Left kidney (tissue), 2 donors: ENCODE measurements around the gene TSEN54. TPM values are rescaled to one million over a fixed set of nuclear protein-coding genes. Genes with fewer than 3 reads are reported as not detected.

Experiments used
- DNase-seq: peaks from one replicate; pipeline ENCODE4 v3.0.0-alpha.2; 2013
- polyA plus RNA-seq: library from polyadenylated mRNA; unstranded; fragments of 120-200 nt; gene quantifications from one replicate; pipeline ENCODE4 v1.2.1, GENCODE V29; 2013; ENCODE audit not compliant: insufficient read length

TSEN54 gene
- polyA plus RNA-seq, 1 donor = 53.2 TPM

DNA sequence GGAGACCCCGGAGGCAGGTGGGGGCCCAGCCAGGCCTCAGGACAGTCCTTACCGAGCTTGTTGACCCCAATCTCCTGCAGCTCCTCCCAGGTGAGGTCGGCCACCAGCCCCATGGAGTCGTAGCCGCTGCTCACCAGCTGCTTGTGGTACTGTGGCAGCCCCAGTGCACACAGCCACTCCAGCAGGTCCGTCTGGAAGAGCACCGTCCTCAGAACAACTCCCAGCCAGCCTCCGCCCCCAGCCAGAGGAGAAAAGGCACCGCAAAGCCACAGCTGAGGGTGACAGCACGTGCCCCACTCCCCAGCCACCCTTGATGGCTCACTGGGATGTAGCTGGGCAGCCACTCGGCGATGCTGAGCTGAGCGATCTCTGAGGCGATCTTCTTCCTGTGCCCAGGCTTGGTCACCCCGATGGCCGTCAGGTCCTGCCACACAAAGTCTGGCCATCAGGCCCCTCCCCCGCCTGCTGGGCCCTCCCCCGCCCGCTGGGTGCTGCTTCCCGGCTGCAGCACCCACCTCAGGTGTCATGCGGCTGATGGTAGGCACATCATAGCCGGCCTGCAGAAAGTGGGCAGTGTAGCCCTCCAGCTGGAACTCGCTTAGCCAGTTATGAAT is 12.9 kb upstream of the TSEN54 start:
- no peak for DNase-seq

DNA sequence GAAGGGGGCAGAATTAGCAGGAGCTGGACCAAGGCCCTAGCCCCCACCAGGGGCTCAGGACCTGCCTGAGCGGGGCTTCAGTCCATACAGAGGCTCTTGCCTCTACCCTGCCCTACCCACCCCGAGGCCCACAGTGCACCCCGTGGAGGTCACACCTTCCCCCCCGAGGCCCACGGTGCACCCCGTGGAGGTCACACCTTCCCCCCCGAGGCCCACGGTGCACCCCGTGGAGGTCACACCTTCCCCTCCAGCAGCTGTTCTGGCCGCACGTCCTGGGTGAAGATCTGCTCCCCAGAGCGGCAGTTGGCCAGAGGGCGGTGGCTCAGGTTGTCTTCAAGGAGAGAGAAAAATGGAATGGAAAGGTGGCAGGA is 12.4 kb upstream of the TSEN54 start:
- no peak for DNase-seq

DNA sequence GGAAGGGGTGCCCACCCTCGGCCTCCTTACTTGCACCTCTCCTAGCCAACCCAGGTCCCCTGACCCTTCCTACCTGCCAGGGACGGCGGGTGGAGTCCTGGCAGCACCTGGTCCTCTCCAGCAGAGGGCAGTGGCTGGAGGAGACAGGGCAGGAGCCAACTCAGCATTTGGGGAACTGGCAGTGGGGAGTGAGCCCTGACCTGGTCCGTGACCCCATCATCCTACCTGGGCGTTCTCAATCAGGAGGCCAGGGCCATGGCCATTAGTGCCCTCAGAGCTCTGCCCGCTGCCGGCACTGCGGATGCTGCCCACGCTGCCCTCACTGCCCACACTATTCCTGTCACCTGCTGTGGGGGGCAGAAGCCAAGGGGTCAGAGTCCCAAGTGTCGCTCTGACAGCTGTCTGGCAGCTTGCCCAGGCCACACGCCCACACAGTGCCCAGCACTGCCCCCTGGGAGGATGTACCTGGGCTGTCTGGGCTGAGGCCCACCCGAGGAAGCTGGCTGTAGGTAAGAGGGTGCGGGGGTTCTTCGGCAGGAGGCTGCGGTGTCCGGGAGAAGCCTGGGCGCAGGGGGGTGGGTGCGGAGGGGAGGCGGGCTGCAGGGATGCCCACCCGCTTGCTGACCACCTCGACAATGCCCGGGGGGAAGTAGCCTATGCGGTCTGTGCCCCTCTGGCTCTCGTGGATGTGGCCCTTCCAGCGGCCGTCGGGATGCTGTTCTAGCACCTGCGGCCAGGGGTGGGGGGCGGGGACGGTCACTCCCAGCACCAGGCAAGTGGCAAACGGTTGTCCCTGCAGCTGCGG is 11.8 kb upstream of the TSEN54 start:
- no peak for DNase-seq

DNA sequence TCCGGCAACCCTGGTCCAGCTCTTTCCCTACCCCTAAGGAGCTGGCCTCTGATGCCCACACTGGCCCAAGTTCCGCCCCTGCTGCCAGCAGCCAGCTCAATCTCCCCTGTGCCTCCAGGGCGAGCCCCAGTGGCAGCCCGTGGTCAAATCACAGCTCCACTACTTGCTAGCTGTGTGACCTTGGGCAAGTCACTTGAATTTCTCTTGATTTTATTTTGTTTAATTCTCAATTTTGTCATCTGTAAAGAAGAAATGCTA is 11.2 kb upstream of the TSEN54 start:
- DNase-seq = no peak

DNA sequence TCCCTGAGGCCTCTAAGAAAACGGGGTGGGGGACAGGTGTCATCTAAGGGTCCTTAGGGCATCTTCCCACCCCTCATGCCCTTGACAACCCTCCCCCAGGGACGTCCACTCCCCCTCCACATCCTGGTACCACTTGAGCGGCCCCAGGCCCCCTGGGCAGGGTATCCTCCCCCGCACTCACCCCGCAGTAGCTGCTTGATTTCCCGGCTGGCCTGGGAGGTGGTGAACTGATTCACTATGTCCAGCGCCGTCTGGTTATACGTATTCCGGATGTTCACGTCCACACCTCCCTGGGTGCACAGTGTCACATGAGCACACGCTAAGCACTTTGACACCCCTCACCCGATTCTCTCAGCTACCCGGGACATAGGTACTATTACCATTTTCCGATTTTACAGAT is 10.7 kb upstream of the TSEN54 start:
- no peak for DNase-seq

DNA sequence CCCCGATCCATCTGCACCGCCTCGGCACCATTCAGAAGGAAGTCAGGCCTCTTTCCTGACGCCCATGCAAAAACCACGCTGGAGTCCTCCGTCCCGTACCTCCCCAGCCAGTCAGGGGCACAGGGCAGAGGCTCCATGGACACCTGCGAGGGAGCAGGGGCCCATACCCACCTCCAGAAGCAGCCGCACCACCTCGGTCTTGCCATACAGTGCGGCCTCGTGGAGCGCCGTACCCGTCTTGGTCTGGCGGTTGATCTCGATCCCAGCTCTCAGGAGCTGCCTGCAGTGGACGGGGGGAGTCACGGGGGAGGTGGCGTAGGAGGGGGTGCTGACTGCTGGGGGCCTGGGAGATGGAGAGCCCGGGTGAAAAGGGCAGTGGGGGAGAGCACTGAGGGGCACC is 10.2 kb upstream of the TSEN54 start:
- no peak for DNase-seq

DNA sequence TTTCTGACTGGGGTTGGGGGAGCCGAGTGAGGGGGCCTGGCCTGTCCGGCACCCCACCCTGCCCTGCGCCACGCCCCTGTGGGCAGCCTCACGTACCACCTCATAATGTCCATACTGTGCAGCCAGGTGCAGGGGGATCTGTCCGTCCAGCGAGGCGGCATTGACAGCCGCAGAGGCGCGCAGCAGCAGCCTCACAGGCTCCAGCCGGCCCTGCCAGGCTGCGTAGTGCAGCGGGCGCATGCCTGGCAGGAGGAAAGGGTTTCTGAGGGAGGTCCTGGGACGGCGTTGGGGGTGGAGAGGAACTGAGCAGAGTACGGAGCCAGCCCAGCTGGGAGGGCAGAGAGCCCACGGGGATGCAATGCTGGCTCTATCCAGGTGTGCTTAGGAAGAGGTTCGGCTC is 9.4 kb upstream of the TSEN54 start:
- no peak for DNase-seq

DNA sequence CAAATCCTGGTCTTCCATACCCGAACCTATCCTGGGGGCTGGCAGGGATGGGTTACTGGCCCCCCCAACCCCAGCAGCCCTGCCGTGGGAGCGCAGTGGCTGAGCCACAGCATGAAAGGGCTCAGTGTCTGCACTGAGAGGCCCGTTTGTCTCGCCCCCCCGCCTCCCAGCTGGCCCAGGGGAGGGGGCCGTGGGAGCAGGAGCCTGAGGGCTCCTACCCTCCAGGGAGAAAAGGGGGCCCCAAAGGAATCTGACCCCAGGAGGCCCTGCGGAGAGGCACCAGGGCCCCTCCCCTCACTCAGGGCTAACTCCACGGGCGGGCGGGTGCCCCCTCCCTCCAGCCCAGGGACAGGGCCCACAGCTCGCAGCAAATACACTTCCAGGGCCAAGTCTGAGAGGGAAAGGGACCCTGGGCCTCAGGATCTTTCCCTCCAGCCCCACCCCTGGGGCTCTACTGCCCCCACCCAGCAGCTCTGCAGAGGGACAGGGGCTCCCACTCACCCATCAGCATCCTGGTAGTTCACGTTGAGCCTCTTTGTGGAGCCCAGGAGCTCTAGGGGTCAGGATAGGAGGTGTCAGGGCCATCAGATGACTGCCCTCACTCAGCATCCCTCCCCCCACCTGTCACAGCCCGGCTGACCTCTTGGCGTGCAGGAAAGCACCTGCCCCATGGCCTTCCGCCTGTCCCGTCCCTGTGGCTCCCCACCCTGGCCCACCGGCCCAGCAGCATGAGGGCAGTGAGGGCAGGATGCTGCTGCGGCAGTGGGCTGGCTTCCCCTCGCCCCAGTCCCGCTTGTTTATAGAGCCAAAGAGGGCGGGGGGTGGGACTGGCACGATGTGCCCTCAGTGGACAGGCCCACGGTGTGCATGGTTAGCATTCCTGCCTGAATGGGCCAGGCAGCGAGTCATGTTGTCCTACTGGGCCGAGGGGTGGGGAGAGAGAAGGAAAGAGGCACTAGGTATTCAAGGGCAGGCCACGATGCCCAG is 8.3 kb upstream of the TSEN54 start:
- DNase-seq = no peak

DNA sequence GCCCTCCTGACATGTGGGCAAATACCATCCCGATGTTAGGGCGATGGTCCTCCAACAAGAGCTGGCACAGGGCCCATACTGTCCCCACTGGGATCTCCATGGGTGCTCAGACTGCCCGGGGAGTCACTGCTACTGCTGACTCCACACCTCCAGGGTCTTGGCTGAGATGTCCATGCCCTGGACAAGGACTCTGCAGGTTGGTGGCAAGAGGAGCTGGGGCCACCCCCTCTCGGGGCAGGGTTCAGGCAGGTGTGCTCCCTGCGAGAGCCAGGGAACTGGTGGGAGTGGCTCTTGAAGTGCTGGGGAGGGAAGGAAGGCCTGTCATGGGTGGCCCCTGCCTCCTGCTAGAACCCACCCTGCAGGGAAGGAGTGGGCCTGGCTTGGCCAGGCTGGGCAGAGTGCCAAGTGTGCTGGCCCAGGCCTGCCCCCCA is 7.4 kb upstream of the TSEN54 start:
- no peak for DNase-seq

DNA sequence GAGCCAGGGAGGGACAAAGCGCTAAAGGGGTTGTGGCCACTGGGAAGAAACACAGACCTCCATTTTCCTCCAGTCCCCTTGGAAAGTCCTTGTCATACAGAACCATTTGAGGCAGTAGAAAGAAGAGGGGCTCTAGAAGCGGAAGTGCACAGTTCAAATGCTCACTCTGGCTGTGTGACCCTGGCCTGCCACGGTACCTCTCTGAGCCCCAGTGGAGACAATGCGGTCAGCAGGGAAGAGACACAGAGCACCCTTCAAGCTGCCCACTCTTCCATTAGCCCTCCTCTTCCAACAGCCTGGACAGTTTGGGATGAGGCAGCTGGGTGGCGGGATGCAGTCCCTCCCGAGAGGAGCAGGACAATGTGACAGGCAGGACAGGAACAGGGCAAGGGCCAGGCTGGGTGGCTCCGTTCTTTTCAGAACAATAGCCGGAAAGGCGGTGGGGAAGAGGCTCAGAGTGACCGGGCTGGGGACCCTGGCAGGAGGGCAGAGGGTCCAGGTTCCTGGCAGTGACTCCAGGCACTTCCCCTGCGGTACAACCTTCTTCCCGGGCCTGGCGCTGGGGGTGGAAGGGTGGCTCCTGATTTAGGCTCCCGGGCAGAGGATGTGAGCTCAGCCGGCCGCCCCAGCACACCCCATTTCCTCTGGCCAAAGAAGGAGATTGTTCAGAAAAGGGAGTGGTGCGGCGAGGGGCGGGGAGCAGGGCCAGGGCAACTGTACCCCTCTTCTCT is 6.6 kb upstream of the TSEN54 start:
- DNase-seq = no peak

DNA sequence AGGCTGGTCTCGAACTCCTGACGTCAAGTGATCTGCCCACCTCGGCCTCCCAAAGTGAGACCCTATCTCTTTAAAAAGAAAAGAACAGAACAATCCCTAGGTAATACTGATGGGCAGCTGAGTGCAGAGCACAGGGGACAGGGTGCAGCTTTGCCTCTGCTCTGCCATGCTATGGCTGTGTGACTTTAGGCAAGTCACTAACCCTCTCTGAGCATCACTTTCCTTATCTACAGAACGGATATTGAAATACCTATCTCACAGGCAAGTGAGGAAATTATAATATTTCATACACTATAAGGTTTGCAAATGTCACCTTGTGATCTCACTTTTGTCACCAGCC is 5.1 kb upstream of the TSEN54 start:
- DNase-seq = no peak

DNA sequence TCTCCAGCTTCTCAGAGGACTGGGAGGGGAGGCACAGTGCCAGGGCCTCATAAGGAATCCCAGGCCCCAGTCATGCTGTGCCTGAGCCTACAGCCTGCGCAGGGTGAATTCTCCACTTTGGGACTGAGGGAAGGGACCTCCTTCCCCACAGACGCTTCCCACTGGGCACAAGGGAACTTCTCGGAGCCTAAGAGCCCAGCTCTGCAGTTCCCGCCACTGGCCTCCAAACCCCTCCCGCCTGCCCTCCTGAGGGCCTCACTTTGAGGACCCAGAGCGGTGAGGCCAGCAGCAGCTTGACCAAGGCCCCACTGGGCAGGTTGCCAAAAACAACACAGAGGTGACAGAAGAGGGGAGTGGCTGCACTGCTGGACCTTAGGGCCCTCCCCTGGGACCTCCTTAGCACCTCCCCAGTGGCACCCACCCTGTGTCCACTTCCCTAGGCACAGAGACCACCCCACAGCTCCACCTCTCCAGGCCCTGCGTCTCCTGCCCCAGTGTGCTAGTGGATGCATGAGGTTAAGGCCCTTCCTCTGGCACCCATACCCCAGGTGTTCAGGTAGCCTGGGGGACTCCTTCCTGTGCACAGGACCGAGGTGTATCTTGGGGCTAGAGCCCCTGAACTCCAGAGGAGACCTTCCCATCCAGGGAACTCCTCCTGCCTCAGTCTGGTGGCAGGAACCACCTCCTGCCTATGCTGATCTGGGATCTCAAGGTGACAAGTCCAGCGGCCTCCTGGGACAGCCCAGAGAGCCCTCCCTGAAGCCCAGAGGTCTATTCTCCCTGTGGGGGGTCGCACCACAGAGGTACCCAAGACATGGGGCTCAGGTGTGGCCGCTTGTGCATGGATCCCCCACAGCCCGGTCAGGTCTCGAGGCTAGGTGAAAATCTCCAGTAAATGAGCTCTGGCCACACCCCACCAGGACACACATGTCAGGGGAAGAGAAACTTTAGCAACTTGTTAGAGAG is 4.4 kb upstream of the TSEN54 start:
- no peak for DNase-seq

DNA sequence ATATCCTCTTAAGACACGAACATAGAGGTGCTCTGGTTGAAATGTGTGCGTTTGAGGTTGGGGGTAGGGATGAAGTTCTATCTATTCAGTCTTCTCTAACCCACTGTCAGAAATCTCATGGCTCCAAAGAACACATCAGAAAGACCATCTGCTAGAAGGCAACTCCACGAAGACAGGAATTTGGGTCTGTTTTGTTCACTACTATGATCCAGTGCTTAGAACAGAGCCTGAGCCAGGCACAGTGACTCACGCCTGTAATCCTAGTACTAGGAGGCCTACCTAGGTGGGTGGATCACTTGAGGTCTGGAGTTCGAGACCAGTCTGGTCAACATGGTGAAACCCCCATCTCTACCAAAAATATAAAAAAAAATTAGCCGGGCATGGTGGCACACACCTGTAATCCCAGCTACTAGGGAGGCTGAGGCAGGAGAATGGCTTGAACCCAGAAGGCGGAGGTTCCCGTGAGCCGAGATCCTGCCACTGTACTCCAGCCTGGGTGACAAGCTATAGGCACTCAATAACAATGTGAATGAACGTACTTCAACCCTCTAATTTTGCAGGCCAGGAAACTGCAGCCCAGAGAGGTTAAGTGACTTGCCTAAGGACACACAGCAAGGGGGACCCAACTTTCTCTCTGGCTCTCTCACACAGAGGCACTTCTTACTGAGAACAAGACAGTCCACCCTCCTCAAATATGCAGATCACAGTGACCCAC is 3.2 kb upstream of the TSEN54 start:
- DNase-seq = no peak

DNA sequence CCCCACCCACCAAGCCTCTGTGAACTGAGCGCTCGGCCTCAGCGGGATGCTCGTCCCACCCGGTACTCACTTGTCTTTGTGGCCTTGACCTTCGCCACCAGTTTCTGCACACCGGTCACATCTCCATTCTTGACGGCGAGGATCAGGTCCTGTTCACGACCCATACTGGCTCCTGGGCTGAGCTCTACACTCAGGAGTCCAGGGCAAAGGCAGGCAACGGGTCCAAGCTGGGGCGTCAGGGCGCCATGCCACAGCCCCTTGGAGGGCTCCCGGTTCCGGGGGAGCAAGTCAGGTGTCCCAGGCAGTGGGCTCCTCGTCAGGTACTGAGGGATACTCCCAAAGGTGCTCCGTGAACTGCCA is 2.7 kb upstream of the TSEN54 start:
- DNase-seq = no peak

DNA sequence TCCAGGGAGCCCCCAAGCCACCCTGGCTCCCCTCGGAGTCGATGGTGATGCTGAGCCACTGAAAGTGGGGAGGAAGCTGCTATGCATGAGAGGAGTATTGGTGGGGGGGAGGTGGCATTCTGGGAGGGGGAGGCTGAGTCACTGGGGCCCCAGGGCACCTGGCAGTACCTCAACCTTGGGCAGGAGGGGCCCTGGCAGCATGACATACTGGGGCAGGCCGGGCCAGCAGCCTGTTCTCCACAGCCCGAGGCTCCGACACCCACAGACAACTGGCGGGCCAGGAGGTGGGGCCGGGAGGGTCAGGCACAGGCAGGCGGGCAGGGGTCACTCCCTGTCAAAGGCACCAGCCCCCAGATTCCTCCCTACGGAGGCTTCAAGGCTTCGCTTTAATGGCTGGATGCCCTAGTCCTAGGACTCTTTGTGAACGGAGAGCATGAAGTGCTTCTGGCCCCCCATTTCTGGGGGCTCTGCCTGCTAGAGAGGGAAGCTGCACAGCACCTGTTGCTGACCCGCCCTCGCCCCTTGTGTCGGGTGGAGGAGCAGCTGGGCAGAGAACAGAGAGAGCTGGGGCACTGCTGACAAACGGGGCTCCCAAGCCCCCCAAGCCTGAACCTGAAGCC is 1.9 kb upstream of the TSEN54 start:
- no peak for DNase-seq

DNA sequence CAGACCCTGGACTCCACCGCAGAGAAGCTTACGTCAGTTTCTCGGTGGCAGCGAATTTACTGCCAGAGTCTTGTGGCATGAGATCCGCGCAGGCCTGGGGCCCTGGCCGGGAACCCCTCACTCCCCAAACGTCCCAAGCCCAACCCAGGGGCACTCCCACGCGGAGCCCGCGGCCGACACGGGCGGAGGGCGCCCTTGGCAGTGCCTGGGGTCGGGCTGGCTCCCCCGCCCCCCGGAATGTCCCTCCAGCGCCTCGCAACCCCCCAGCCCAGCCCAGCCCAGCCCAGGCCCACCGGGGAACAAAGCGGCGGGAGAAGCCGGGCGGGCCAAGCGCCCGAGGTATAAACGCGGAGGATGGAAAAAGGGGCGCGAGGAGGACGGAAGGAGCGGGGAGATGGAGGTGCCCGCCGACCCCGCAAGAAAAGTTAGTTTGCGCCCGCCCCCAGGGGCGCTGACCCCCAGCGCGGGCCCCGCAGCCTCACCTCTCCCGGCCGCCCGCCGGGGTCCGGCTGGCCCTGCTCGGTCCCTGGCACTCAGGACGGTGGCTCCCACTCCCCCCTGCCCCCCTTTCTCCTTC is 1.3 kb upstream of the TSEN54 start:
- no peak for DNase-seq

DNA sequence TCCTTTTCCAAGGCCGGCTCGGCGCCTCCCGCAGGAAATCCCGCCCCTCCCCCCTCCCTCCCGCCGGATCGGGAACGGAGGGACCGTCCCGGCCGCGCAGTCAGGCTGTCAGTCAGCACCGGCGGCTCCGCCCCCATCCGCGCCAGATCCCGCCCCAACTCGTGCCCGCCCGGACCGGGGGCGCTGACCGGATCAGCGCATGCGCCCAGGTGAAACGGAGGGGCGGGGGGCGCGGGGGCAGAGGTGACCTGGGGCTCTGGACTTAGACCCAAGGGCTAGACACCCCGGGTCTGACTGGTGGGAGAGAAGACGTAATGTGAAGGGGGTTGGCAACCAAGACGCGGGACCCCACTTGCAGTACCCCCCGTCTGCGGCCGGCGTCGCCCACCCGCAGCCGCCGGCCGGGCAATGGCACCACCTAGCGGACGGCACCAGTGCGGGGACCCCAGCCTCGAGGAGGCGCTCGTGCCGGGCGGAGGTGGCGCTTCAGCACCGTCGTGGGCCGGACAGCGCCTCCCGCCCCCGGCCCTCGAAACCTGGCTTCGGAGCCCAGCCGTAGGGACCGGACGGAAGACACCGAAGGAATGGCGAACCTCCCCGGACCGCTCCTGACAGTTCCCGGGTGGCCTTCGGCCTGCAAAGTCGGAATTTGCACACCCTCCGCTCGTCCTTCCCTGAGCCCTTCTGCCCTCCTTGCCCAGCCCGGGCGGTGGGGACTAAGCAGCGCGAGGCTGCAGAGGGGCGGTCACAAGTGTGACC is 653 bp upstream of the TSEN54 start, which contains the start of gene CASKIN2:
CASKIN2 (minus strand) TSS at position 42 of the 759 bp plus-strand sequence. CDS start 1,733 bp downstream, outside the sequence.
- DNase-seq = peak; percentile 95

DNA sequence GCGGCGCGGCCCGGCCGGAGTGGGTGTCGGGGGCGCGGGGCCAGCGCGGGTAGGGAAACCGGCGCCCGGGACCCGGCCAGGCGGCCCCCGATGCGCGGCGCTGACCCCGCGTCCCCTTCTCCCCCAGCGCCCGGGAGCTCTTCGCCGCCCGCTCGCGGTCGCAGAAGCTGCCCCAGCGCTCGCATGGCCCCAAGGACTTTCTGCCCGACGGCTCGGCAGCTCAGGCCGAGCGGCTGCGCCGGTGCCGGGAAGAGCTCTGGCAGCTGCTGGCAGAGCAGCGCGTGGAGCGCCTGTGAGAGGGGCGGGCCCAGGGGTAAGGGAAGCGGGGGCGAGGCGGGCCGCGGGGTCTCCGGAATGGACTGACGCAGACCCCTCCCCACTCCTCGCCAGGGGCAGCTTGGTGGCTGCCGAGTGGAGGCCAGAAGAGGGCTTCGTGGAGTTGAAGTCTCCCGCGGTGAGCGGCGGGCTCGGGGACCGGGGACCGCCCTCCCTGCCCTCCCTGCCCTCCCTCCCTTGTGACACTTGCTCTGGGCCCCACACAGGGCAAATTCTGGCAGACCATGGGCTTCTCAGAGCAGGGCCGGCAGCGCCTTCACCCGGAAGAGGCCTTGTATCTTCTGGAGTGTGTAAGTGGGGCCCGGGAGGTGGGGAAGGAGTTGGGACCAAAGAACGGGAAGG is 430 bp downstream of the TSEN54 start:
- no peak for DNase-seq
